HepG2 (cell line): ENCODE measurements around the gene ZNF79. TPM values are rescaled to one million over a fixed set of nuclear protein-coding genes. Genes with fewer than 3 reads are reported as not detected.
A peak's percentile ranks its signal among the peaks of the same experiment; 100 is the strongest.

Experiments
- AHR ChIP-seq: IDR thresholded peaks from 2 replicates; pipeline ENCODE4 v1.6.1; 2018; ENCODE audit warnings: missing genetic modification reagents, missing compliant biosample characterization
- ATF6 ChIP-seq: sonication (generic); formaldehyde crosslinking; conservative IDR thresholded peaks from 2 replicates; pipeline ENCODE4 v1.4.0; 2020; ENCODE audit warnings: missing genetic modification reagents
- KDM3A ChIP-seq: IDR thresholded peaks from 2 replicates; pipeline ENCODE4 v1.6.1; 2018; ENCODE audit warnings: low read depth, missing compliant biosample characterization
- MAFK ChIP-seq, 2 experiments: IDR thresholded peaks in 1 of 2; conservative IDR thresholded peaks in 1 of 2; 2 replicates each; pipeline ENCODE4 v1.6.1; 2011; ENCODE audit warnings: improper control_type of control experiment in 2 of 2, low read length in 2 of 2
- NFAT5 ChIP-seq: sonication (generic); formaldehyde crosslinking; IDR thresholded peaks from 2 replicates; pipeline ENCODE4 v1.4.0; 2020; ENCODE audit warnings: missing genetic modification reagents
- NFATC3 ChIP-seq: sonication (generic); formaldehyde crosslinking; IDR thresholded peaks from 2 replicates; pipeline ENCODE4 v1.5.1; 2020; ENCODE audit warnings: mild to moderate bottlenecking, missing genetic modification reagents
- ZNF12 ChIP-seq: sonication (generic); formaldehyde crosslinking; IDR thresholded peaks from 2 replicates; pipeline ENCODE4 v1.5.0; 2020; ENCODE audit warnings: missing genetic modification reagents
- ZNF441 ChIP-seq: sonication (generic); formaldehyde crosslinking; IDR thresholded peaks from 2 replicates; pipeline ENCODE4 v1.7.0; 2021; ENCODE audit warnings: missing genetic modification reagents, borderline replicate concordance
- ZNF557 ChIP-seq: sonication (generic); formaldehyde crosslinking; IDR thresholded peaks from 2 replicates; pipeline ENCODE4 v1.4.0; 2020; ENCODE audit warnings: missing genetic modification reagents
- ZNF567 ChIP-seq: sonication (generic); formaldehyde crosslinking; IDR thresholded peaks from 2 replicates; pipeline ENCODE4 v1.8.1; 2023; ENCODE audit warnings: mild to moderate bottlenecking, missing genetic modification reagents, borderline replicate concordance
- ZNF639 ChIP-seq: conservative IDR thresholded peaks from 2 replicates; pipeline ENCODE4 v1.6.1; 2018; ENCODE audit warnings: missing genetic modification reagents
- ZNF773 ChIP-seq: sonication (generic); formaldehyde crosslinking; IDR thresholded peaks from 2 replicates; pipeline ENCODE4 v1.4.0; 2020; ENCODE audit warnings: missing genetic modification reagents, borderline replicate concordance
- ZNF790 ChIP-seq: sonication (generic); formaldehyde crosslinking; IDR thresholded peaks from 2 replicates; pipeline ENCODE4 v1.8.0; 2022; ENCODE audit warnings: missing genetic modification reagents, mild to moderate bottlenecking, borderline replicate concordance
- ZNF850 ChIP-seq: sonication (generic); formaldehyde crosslinking; conservative IDR thresholded peaks from 2 replicates; pipeline ENCODE4 v1.9.0; 2021; ENCODE audit warnings: mild to moderate bottlenecking, missing genetic modification reagents
- polyA plus RNA-seq, 8 experiments: library from polyadenylated mRNA; depleted of rRNA in 3 of 8; stranded (reverse) in 7 of 8; unstranded in 1 of 8; fragments of >200 nt; fragmentation: Illumina TruSeq in 4 of 8; extraction: Trizol in 4 of 8; gene quantifications; 2 replicates each; pipeline versions ENCODE4 v1.2.1 to v1.2.3, GENCODE V29; 2011 to 2016; ENCODE audit warnings: low read depth in 4 of 8, missing spikeins in 1 of 8, mixed read lengths in 1 of 8; ENCODE audit not compliant: insufficient read depth in 1 of 8
- total RNA-seq, 5 experiments: library from RNA; depleted of rRNA; stranded (reverse); fragments of >200 nt; fragmentation: Illumina TruSeq; extraction: Trizol; gene quantifications; 2 replicates each; pipeline ENCODE4 v1.2.3, GENCODE V29; 2016; ENCODE audit warnings: low read depth in 1 of 5
- TF ChIP-seq, protein P1 (sequence below): sonication (generic); formaldehyde crosslinking; IDR thresholded peaks from 2 replicates; pipeline ENCODE4 v1.8.1; 2023; ENCODE audit warnings: missing genetic modification reagents, inconsistent platforms, borderline replicate concordance
- TF ChIP-seq, protein P2 (sequence below): IDR thresholded peaks from 2 replicates; pipeline ENCODE4 v1.6.1; 2012; ENCODE audit warnings: inconsistent platforms
- TF ChIP-seq, protein P3 (sequence below): sonication (generic); formaldehyde crosslinking; IDR thresholded peaks from 2 replicates; pipeline ENCODE4 v1.9.0; 2021; ENCODE audit warnings: missing genetic modification reagents, borderline replicate concordance

ZNF79 gene
- total and polyA plus RNA-seq, 2 of the 13 experiments (the other 11 are each of a cell fraction or from before 2014, with no cell fraction given): 3.7 to 8.1 TPM

GRCh38 chr9:127450830-127451607 lies 26.8 kb downstream of the ZNF79 start, which contains the start of the genes LRSAM1 and RPL12 (continued):
- 0 out of 2 replicates have a peak, but pooled peaks have one; percentile 20 for TF ChIP-seq NFAT5 (CRISPR knock-in tag)
- TF ChIP-seq ATF6 (CRISPR knock-in tag): no peak
- TF ChIP-seq ZNF557: no peak
- no peak for TF ChIP-seq ZNF12 (CRISPR knock-in tag)
- peak; percentile 81; the same call in 1 of the 2 replicates for TF ChIP-seq ZNF441 (CRISPR knock-in tag)
- TF ChIP-seq ZNF567 (CRISPR knock-in tag): no peak
- peak; percentile 75; the same call in 1 of the 2 replicates for TF ChIP-seq AHR (CRISPR knock-in tag)
- no peak for TF ChIP-seq MAFK (conservative IDR thresholded peaks at IDR 0.05 in 1 of 2, IDR thresholded peaks at IDR 0.05 in 1 of 2; ENCODE audit: low read length in 2 of 2)
- 0 out of 2 replicates have a peak, but pooled peaks have one; percentile 66 for TF ChIP-seq NFATC3 (CRISPR knock-in tag)
- TF ChIP-seq, protein P1, sequence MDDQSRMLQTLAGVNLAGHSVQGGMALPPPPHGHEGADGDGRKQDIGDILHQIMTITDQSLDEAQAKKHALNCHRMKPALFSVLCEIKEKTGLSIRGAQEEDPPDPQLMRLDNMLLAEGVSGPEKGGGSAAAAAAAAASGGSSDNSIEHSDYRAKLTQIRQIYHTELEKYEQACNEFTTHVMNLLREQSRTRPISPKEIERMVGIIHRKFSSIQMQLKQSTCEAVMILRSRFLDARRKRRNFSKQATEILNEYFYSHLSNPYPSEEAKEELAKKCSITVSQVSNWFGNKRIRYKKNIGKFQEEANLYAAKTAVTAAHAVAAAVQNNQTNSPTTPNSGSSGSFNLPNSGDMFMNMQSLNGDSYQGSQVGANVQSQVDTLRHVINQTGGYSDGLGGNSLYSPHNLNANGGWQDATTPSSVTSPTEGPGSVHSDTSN (CRISPR knock-in tag): peak; percentile 49; the same call in 1 of the 2 replicates
- 0 out of 2 replicates have a peak, but pooled peaks have one; percentile 59 for TF ChIP-seq ZNF773 (CRISPR knock-in tag)
- TF ChIP-seq ZNF639 (CRISPR knock-in tag): peak; percentile 80
- peak; percentile 67; the same call in 1 of the 2 replicates for TF ChIP-seq ZNF850 (CRISPR knock-in tag)
- peak; percentile 72; the same call in 1 of the 2 replicates for TF ChIP-seq KDM3A (CRISPR knock-in tag)
- TF ChIP-seq, protein P2, sequence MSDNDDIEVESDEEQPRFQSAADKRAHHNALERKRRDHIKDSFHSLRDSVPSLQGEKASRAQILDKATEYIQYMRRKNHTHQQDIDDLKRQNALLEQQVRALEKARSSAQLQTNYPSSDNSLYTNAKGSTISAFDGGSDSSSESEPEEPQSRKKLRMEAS: peak; percentile 73
- TF ChIP-seq, protein P3, sequence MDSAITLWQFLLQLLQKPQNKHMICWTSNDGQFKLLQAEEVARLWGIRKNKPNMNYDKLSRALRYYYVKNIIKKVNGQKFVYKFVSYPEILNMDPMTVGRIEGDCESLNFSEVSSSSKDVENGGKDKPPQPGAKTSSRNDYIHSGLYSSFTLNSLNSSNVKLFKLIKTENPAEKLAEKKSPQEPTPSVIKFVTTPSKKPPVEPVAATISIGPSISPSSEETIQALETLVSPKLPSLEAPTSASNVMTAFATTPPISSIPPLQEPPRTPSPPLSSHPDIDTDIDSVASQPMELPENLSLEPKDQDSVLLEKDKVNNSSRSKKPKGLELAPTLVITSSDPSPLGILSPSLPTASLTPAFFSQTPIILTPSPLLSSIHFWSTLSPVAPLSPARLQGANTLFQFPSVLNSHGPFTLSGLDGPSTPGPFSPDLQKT (CRISPR knock-in tag): peak; percentile 5; the same call in 1 of the 2 replicates
- peak; percentile 73; the same call in 1 of the 2 replicates for TF ChIP-seq ZNF790 (CRISPR knock-in tag)
